Mesendoderm (in vitro differentiated cells): ENCODE data around the gene MESP2.

ENCODE experiments used
- DNase-seq: peaks from one replicate; pipeline ENCODE4 v3.0.0; 2013
- H2AK5ac ChIP-seq: 2 replicates; pipeline ENCODE4 v1.6.1; 2013; ENCODE audit warnings: low read length, inconsistent platforms
- H2BK120ac ChIP-seq: 2 replicates; pipeline ENCODE4 v1.6.1; 2013; ENCODE audit warnings: low read depth, mild to moderate bottlenecking, low read length, moderate library complexity, mixed read lengths
- H2BK15ac ChIP-seq: replicated peaks from 2 replicates; pipeline ENCODE4 v1.6.1; 2013; ENCODE audit warnings: low read depth, mild to moderate bottlenecking, moderate library complexity
- H2BK5ac ChIP-seq: 2 replicates; pipeline ENCODE4 v1.6.1; 2013; ENCODE audit warnings: low read length, inconsistent platforms
- H3K18ac ChIP-seq: 2 replicates; pipeline ENCODE4 v1.6.1; 2013; ENCODE audit warnings: mild to moderate bottlenecking, low read length, mixed read lengths
- H3K23ac ChIP-seq: one replicate; pipeline ENCODE4 v1.6.1; 2013; ENCODE audit warnings: low read length
- H3K27ac ChIP-seq: 2 replicates; pipeline ENCODE4 v1.5.1; 2013; ENCODE audit warnings: low read depth, mild to moderate bottlenecking, inconsistent platforms, low read length, moderate library complexity
- H3K27me3 ChIP-seq: 2 replicates; pipeline ENCODE4 v1.6.1; 2013; ENCODE audit warnings: low read length, control low read depth, mild to moderate bottlenecking, inconsistent platforms; ENCODE audit not compliant: insufficient read depth, poor library complexity
- H3K36me3 ChIP-seq: 2 replicates; pipeline ENCODE4 v1.6.1; 2013; ENCODE audit warnings: low read length, inconsistent platforms; ENCODE audit not compliant: control insufficient read depth, insufficient read depth
- H3K4ac ChIP-seq: one replicate; pipeline ENCODE4 v1.6.1; 2013; ENCODE audit warnings: low read depth, mild to moderate bottlenecking, low read length, moderate library complexity
- H3K4me1 ChIP-seq: 2 replicates; pipeline ENCODE4 v1.6.1; 2013; ENCODE audit warnings: low read depth, low read length, inconsistent platforms; ENCODE audit not compliant: control insufficient read depth
- H3K4me2 ChIP-seq: 2 replicates; pipeline ENCODE4 v1.6.1; 2013; ENCODE audit warnings: low read length
- H3K4me3 ChIP-seq: 2 replicates; pipeline ENCODE4 v1.5.1; 2013; ENCODE audit warnings: mild to moderate bottlenecking, low read length
- H3K56ac ChIP-seq: one replicate; pipeline ENCODE4 v1.6.1; 2013; ENCODE audit warnings: low read length
- H3K79me1 ChIP-seq: 2 replicates; pipeline ENCODE4 v1.6.1; 2013; ENCODE audit warnings: low read length, inconsistent platforms
- H3K79me2 ChIP-seq: 2 replicates; pipeline ENCODE4 v1.6.1; 2013; ENCODE audit warnings: mild to moderate bottlenecking, low read length; ENCODE audit not compliant: control insufficient read depth, insufficient read depth
- H3K9ac ChIP-seq: 2 replicates; pipeline ENCODE4 v1.6.1; 2013; ENCODE audit warnings: low read length, inconsistent platforms
- H4K5ac ChIP-seq: one replicate; pipeline ENCODE4 v1.6.1; 2013; ENCODE audit warnings: low read length
- H4K8ac ChIP-seq: one replicate; pipeline ENCODE4 v1.6.1; 2013; ENCODE audit warnings: low read depth, mild to moderate bottlenecking, control low read depth, low read length, moderate library complexity
- WGBS: extraction: QIAGEN DNeasy Blood & Tissue Kit; methylation state at CpG from one replicate; pipeline ENCODE4 v1.1.7; 2013; ENCODE audit warnings: low lambda C conversion rate, missing lambda C conversion rate; ENCODE audit not compliant: insufficient coverage; ENCODE audit errors: extremely low coverage; 5-methylcytosine and 5-hydroxymethylcytosine counted together

MESP2 gene

GRCh38 chr15:89770041-89770440, 6.1 kb upstream of the MESP2 start:
- WGBS, result no CpG with 5 or more reads among the region's 3 CpGs
- Histone ChIP-seq H3K79me2 (no peaks in the 10 kb centered on the region), H4K8ac (no peak overlapping the region), H3K4ac (no peak overlapping the region), H3K4me3 (no peak overlapping the region), H3K9ac (no peak overlapping the region), H2AK5ac (no peak overlapping the region), H3K36me3 (no peaks in the 10 kb centered on the region), H2BK5ac (no peak overlapping the region), H3K23ac (no peak overlapping the region), H4K5ac (no peak overlapping the region), H3K4me1 (no peaks in the 10 kb centered on the region), H2BK15ac (no peak overlapping the region), H3K4me2 (no peak overlapping the region), H3K18ac (no peak overlapping the region), H3K79me1 (no peaks in the 10 kb centered on the region), H3K27me3 (no peaks in the 10 kb centered on the region), H3K27ac (no peak overlapping the region), H2BK120ac (no peak overlapping the region), H3K56ac (no peak overlapping the region)
- DNase-seq, result no peak

GRCh38 chr15:89772932-89773583, 3.1 kb upstream of the MESP2 start:
- Histone ChIP-seq H3K23ac (no peak overlapping the region), H3K4me1 (peaks cover 7% of the 10 kb centered on the region), H3K18ac (no peak overlapping the region), H2BK15ac (no peak overlapping the region), H2BK120ac (no peak overlapping the region), H3K4me3 (no peak overlapping the region), H3K9ac (no peak overlapping the region), H3K4me2 (no peak overlapping the region), H3K79me2 (no peaks in the 10 kb centered on the region), H2AK5ac (no peak overlapping the region), H4K5ac (no peak overlapping the region), H3K56ac (no peak overlapping the region), H2BK5ac (no peak overlapping the region), H3K79me1 (no peaks in the 10 kb centered on the region), H3K4ac (no peak overlapping the region), H4K8ac (no peak overlapping the region), H3K36me3 (no peaks in the 10 kb centered on the region), H3K27me3 (no peaks in the 10 kb centered on the region), H3K27ac (no peak overlapping the region)
- no CpG with 5 or more reads among the region's 3 CpGs for WGBS
- no peak for DNase-seq

GRCh38 chr15:89774492-89774891, 1.6 kb upstream of the MESP2 start:
- no peak for DNase-seq

GRCh38 chr15:89775815-89776214, 317 bp upstream of the MESP2 start:
- DNase-seq, result no peak
- no CpG with 5 or more reads among the region's 14 CpGs for WGBS
- no peak overlapping the region for H3K4me3 ChIP-seq

More at GRCh38 chr15:89774492-89774891, 1.6 kb upstream of the MESP2 start:
- H3K4me1 ChIP-seq, result peaks cover 7% of the 10 kb centered on the region
- H3K79me1 ChIP-seq, result no peaks in the 10 kb centered on the region
- H3K56ac ChIP-seq, result no peak overlapping the region
- H3K4me3 ChIP-seq, result no peak overlapping the region
- no peaks in the 10 kb centered on the region for H3K27me3 ChIP-seq
- no CpG with 5 or more reads among the region's 5 CpGs for WGBS
- H3K4ac ChIP-seq, result no peak overlapping the region
- H3K36me3 ChIP-seq, result no peaks in the 10 kb centered on the region
- no peak overlapping the region for H3K27ac ChIP-seq
- H4K5ac ChIP-seq, result no peak overlapping the region
- no peak overlapping the region for H3K18ac ChIP-seq
- H2BK15ac ChIP-seq, result no peak overlapping the region
- H3K4me2 ChIP-seq, result no peak overlapping the region
- H2BK120ac ChIP-seq, result no peak overlapping the region
- H2BK5ac ChIP-seq, result no peak overlapping the region
- H2AK5ac ChIP-seq, result no peak overlapping the region
- no peak overlapping the region for H3K9ac ChIP-seq
- no peaks in the 10 kb centered on the region for H3K79me2 ChIP-seq
- no peak overlapping the region for H3K23ac ChIP-seq
- H4K8ac ChIP-seq, result no peak overlapping the region

GRCh38 chr15:89777073-89777751, 1.1 kb downstream of the MESP2 start:
- Histone ChIP-seq H3K4ac (peak overlapping the region; percentile 63), H3K56ac (peak overlapping the region; percentile 83), H3K18ac (peak overlapping the region; percentile 70), H3K27ac (no peak overlapping the region), H2BK5ac (no peak overlapping the region), H2BK15ac (no peak overlapping the region), H3K4me3 (peak overlapping the region; percentile 26), H4K8ac (no peak overlapping the region), H3K4me1 (peaks cover 14% of the 10 kb centered on the region), H3K23ac (no peak overlapping the region), H3K9ac (peak overlapping the region; percentile 77), H4K5ac (no peak overlapping the region), H3K27me3 (no peaks in the 10 kb centered on the region), H2AK5ac (peak overlapping the region; percentile 6), H3K4me2 (peak overlapping the region; percentile 19), H2BK120ac (no peak overlapping the region), H3K79me2 (no peaks in the 10 kb centered on the region), H3K79me1 (no peaks in the 10 kb centered on the region), H3K36me3 (no peaks in the 10 kb centered on the region)
- WGBS, result no CpG with 5 or more reads among the region's 25 CpGs
- DNase-seq, result no peak

More at GRCh38 chr15:89775815-89776214, 317 bp upstream of the MESP2 start:
- no peak overlapping the region for H3K27ac ChIP-seq
- no peak overlapping the region for H2AK5ac ChIP-seq
- no peak overlapping the region for H2BK5ac ChIP-seq
- no peaks in the 10 kb centered on the region for H3K36me3 ChIP-seq
- H4K5ac ChIP-seq, result no peak overlapping the region
- peak overlapping the region; percentile 83 for H3K56ac ChIP-seq
- H3K9ac ChIP-seq, result no peak overlapping the region
- no peaks in the 10 kb centered on the region for H3K79me2 ChIP-seq
- H3K79me1 ChIP-seq, result no peaks in the 10 kb centered on the region
- no peak overlapping the region for H4K8ac ChIP-seq
- no peaks in the 10 kb centered on the region for H3K27me3 ChIP-seq
- H3K4ac ChIP-seq, result no peak overlapping the region
- no peak overlapping the region for H2BK120ac ChIP-seq
- H3K4me1 ChIP-seq, result peaks cover 9% of the 10 kb centered on the region
- no peak overlapping the region for H3K18ac ChIP-seq
- H3K23ac ChIP-seq, result no peak overlapping the region
- H3K4me2 ChIP-seq, result no peak overlapping the region
- no peak overlapping the region for H2BK15ac ChIP-seq
